Iris pigment epithelial cell (primary cell): ENCODE measurements around the gene RAB8A.
"Not testable (repeated sequence)": the region's sequence is repeated elsewhere in the genome, so short reads cannot be mapped to it uniquely, and the experiment has no call there.

Experiments used
- DNase-seq: peaks from one replicate; pipeline ENCODE4 v3.0.0-alpha.2; 2011; ENCODE audit warnings: low read depth

Gene RAB8A

DNA sequence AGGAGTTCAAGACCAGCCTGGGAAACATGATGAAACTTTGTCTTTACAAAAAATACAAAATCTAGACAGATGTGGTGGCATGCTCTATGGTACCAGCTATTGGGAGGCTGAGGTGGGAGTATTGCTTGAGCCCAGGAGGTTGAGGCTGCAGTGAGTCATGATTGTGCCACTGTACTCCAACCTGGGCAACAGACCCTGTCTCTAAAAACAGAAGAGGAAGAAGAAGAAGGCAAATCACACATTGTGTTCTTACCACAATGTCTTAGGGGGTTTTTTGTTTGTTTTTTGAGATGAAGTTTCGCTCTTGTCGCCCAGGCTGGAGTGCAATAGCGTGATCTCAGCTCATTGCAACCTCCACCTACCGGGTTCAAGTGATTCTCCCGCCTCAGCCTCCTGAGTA lies 67.2 kb downstream of the RAB8A start:
- DNase-seq = not testable (repeated sequence)

DNA sequence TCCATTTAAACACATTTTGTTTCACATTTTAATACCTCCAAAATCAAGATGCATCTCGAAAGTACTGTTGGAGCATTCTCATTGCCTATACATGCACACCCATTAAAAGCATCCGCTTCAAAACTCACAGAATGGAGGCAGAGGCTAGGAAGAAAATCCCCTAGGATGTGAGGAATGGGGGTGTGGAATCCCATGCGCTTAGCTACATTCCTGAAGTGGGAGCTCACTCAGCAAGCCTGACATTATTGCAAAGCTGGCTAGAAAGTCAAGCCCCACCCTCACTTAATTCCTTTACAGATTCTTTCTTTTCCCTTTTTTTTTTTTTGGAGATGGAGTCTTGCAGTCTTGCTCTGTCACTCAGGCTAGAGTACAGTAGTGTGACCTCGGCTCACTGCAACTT lies 68.9 kb downstream of the RAB8A start:
- DNase-seq = peak; percentile 75
